Measurements from ENCODE around the gene IL1B.

The IL1B gene

GRCh38 chr2:112850588-112850987 is 14.0 kb upstream of the IL1B start:
- DNase-seq (ENCODE audit: low read depth): no peak

DNA sequence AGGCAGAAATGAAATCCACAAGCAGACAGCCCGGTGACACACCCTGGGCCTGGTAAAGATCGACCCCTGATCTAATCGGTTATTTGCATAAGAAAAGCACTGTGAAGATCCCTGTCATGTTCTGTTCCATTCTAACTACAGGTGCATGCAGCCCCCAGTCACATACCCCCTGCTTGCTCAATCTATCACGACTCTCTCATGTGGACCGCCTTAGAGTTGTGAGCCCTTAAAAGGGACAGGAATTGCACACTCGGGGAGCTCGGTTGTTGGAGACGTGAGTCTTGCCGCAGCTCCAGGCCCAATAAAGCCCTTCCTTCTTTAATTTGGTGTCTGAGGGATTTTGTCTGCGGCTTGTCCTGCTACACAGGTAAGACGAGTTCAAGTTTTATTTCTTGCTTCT is 13.4 kb upstream of the IL1B start:
- DNase-seq (ENCODE audit: low read depth): no peak

DNA sequence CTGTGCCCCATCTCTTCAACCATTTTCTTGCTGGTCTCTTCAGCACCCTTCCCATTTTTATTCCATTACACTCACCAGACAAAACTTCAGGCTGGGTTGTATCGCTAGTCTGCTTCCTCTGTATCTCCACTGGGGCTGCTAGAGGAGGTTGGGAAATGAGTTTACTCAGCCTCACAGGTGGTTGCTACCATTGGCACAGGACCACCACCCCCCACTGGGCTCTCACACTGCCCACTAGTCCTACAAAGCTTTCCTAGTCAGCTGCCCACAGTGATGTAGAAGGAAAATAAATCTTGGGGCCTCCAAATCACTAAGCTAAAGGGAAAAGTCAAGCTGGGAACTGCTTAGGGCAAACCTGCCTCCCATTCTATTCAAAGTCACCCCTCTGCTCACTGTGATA is 12.3 kb upstream of the IL1B start:
- DNase-seq (ENCODE audit: low read depth): no peak

DNA sequence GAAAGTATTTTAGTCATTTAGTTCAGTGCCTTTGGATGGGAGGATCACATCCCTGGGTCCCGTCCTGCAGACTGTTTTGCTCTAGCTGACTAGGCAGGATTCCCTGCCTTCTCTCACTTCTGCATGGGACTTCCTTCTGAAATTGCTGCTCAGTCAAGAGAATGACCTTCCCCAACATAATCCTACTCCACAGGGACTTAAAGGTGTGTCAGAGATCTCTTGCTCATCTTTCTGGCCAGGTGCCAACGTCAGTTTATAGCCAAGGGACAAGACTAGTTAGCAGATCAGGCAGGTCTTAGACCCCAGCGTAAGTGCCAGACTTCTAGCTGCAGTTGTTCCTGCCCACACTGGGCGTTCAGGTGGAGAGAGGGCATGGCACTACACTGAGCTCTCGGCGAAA is 9.5 kb upstream of the IL1B start:
- no peak for DNase-seq (ENCODE audit: low read depth)

DNA sequence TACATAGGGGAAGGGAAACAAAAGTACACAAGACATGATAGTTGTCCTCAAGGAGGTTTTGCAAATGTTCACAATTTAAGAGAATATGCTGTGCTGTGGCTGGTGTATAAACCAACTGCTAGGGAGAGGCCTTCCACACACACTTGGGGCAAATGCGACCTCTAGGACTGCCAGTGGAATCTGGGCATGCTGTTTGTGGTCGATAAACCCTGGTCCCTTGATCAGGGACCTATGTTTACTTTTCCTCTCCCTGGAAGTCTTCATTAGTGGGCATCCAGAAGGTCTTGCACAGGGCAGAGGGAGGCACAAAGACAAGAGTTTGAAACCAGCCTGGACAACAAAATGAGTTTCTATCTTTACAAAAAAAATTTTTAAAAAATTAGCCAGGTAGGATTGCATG is 7.3 kb upstream of the IL1B start:
- no peak for DNase-seq (ENCODE audit: low read depth)

GRCh38 chr2:112843288-112843687 is 6.7 kb upstream of the IL1B start:
- DNase-seq (ENCODE audit: low read depth): no peak

- DNase-seq (ENCODE audit: low read depth): no peak
These were observed 4.9 kb upstream of the IL1B start for GRCh38 chr2:112841295-112842044.

- DNase-seq (ENCODE audit: low read depth): no peak
These were observed 3.5 kb upstream of the IL1B start for GRCh38 chr2:112840068-112840445.

DNA sequence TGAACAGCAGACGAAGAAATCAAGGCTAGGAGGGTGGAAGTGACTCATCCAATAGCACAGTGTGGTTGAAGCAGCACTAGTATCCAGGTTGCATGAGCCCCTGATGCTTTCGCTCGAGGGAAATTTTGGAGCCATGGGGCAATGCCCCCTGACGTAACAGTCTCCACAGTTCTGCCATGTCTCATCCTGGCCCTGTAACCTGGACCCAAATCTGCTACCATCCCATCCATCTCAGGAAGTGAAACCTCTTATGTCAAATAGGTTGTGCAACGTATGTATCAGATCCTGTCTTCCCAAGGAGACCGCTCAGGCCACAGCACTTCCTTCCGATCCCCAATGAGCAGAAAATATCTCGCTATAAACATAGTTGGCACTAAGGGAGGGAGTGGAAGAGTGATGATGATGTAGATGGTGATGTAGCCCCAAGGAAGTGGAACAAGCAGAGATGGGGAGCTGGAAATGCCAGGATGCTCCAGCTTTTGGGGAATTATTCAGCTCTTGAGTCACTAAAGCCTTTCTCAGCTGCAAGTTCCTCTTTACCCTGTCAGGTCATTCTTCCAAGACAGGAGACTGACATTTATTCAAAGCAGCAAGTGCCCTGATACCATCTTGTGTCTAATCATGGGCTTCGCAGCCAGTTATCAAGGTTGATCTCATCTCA is 3.0 kb upstream of the IL1B start:
- no peak for DNase-seq (ENCODE audit: low read depth)

DNA sequence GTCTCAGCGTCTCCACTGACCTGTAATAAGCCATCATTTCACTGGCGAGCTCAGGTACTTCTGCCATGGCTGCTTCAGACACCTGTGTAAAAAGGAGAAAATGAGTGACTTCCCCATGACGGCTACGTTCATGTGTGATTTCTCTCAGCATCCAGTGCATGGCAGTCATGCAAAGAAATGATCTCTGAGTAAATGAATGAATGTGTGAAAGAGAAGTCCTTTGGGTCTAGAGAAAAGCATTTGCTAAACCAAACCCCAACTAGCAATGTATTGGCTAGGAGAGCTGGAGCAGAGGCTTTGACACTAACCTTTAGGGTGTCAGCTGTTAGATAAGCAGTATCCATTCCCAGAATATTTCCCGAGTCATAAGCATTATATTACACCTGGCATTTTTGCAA is 417 bp downstream of the IL1B start:
- DNase-seq (ENCODE audit: low read depth): no peak

GRCh38 chr2:112835536-112836162 is 930 bp downstream of the IL1B start:
- DNase-seq (ENCODE audit: low read depth): no peak

DNA sequence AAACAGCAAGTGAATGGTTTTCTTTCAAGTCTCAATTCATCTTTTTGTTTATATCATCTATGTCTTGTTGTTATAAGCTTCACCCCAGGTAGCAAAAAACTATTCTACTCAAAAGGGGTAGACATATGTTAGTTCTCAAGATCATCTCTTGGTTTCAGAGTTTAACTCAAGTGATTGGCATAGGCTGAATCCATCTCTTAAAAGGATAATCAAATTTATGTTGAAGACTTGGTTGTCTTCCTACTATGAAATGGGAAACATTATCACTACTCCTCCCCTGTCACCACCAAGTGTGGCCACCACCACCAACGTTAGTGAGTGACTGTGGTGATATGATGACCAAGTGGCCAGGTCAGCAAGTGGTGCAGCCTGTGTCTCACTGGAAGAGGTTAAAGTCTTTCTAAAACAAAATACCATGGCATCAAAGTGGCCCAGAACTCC is 1.5 kb downstream of the IL1B start:
- DNase-seq (ENCODE audit: low read depth): no peak

GRCh38 chr2:112834396-112835037 is 2.1 kb downstream of the IL1B start:
- DNase-seq (ENCODE audit: low read depth): peak; percentile 44

- no peak for DNase-seq (ENCODE audit: low read depth)
These were observed 2.6 kb downstream of the IL1B start for GRCh38 chr2:112833976-112834375.

DNA sequence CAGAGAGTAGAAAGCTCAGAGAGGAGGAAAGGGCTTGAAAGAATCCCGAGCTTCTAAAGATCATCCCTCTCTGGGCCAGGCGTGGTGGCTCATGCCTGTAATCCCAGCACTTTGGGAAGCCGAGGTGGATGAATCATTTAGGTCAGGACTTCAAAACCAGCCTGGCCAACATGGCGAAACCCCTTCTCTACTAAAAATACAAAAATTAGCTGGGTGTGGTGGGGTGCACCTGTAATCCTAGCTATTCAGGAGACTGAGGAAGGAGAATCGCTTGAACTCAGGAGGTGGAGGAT is 3.0 kb downstream of the IL1B start:
- DNase-seq (ENCODE audit: low read depth): peak; percentile 34

GRCh38 chr2:112832841-112833638 is 3.5 kb downstream of the IL1B start:
- DNase-seq (ENCODE audit: low read depth): no peak

DNA sequence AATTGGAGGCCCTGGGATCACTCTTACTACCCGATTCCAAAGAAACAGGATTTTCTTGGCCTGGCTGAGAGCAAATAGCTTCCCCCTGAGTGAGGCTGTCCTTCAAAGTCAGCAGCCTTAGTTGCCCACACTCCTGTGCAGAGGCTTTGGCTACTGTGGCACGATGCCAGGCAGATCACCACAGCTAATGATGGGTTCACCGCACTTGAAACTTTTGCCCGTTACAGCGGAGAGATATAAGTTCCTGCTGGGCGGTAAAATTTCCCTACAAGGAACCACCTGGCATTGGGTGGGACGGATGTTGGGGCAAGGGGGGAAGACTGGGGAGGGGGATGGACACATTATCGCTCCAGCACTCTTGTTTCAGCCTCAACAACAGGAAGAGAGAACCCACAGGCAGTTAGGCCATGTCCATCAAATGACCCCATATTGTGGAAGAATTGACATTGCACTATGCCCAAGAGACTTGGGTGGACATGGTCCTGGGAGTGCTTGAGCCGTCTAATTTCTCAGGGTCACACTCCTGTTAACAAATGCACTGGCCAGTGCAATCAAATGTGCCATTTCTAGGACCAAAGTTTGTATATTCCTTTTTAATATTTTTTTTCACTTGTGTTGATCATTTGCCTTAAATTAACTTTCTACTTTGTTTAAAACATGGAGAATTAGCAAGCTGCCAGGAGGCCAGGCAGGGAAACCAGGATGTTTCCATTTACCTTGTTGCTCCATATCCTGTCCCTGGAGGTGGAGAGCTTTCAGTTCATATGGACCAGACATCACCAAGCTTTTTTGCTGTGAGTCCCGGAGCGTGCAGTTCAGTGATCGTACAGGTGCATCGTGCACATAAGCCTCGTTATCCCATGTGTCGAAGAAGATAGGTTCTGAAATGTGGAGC is 4.4 kb downstream of the IL1B start:
- DNase-seq (ENCODE audit: low read depth): no peak

DNA sequence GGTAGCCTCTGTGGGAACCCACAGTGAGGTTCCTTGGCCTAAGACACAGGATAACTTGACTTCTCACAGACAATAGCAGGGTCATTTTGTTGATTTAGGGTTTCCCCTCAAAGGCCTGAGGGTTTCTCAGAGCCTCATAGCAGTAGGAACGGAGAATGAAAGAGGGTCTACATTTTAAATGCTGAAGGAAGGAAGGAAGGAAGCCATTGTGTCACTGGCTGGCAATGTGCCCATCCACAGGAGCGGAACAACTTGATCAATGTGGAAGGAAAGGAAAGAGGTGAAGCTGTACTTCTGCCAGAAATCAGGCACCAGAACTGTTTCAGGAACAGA is 5.1 kb downstream of the IL1B start:
- DNase-seq (ENCODE audit: low read depth): no peak

- DNase-seq (ENCODE audit: low read depth): no peak
These were observed 5.7 kb downstream of the IL1B start for GRCh38 chr2:112830682-112831512.

GRCh38 chr2:112829961-112830681 is 6.5 kb downstream of the IL1B start:
- DNase-seq (ENCODE audit: low read depth): no peak
